PC-3 (cell line): ENCODE data around the gene GRIP2.

ENCODE experiments used
- EZH2 ChIP-seq: fragments of 300-600 bp; sonication (generic); IDR thresholded peaks from one replicate; pipeline ENCODE4 v1.6.1; 2017; ENCODE audit warnings: antibody characterized with exemption, mild to moderate bottlenecking, low read length; ENCODE audit not compliant: unreplicated experiment
- EZH2phosphoT487 ChIP-seq: fragments of 300-600 bp; sonication (generic); IDR thresholded peaks from 2 replicates; pipeline ENCODE4 v1.6.1; 2018; ENCODE audit warnings: mild to moderate bottlenecking, antibody characterized with exemption, low read length, borderline replicate concordance
- TF ChIP-seq, protein P1 (sequence below): fragments of 300-600 bp; sonication (generic); conservative IDR thresholded peaks from 2 replicates; pipeline ENCODE4 v1.5.1; 2017; ENCODE audit warnings: antibody characterized with exemption, low read depth, mild to moderate bottlenecking, low read length

DNA sequence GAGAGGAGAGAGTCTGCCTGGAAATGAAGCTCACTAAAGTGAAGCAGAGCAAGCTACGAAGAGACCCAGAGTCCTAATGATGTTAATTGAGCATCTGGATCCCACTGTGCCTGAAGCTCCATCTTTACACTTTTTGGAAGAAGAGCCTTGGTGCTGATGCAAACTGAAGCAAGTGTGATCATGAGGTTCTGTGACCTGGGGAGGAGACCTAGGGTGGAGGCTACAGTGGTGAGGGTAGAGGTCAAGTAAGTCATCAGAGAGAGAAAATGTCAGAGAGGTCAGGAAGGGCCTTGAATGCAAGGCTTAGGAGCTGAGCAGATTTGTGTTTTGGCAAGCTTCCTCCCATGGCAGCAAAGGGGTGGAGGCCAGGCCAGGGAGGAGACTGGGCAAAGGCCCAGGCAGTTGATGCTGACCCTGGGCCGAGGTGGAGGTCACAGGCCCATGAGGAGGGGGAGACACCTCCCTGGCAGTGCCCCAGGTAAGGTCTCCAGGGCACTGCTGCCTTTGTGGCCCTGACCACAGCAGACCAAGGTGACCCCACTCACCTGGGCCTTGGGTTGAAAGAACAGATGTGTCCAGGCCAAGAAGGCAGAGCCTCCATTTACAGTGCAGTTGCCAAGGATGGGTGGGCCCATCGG is 1.6 kb downstream of the GRIP2 start:
- TF ChIP-seq, protein P1, sequence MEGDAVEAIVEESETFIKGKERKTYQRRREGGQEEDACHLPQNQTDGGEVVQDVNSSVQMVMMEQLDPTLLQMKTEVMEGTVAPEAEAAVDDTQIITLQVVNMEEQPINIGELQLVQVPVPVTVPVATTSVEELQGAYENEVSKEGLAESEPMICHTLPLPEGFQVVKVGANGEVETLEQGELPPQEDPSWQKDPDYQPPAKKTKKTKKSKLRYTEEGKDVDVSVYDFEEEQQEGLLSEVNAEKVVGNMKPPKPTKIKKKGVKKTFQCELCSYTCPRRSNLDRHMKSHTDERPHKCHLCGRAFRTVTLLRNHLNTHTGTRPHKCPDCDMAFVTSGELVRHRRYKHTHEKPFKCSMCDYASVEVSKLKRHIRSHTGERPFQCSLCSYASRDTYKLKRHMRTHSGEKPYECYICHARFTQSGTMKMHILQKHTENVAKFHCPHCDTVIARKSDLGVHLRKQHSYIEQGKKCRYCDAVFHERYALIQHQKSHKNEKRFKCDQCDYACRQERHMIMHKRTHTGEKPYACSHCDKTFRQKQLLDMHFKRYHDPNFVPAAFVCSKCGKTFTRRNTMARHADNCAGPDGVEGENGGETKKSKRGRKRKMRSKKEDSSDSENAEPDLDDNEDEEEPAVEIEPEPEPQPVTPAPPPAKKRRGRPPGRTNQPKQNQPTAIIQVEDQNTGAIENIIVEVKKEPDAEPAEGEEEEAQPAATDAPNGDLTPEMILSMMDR, result no peak
- TF ChIP-seq EZH2, result no peak
- TF ChIP-seq EZH2phosphoT487, result no peak
